NCI-H1092 (cell line): Measurements from ENCODE around the gene MYBBP1A.
A peak's percentile ranks its signal among the peaks of the same experiment; 100 is the strongest.
"Not testable (repeated sequence)": the region's sequence is repeated elsewhere in the genome, so short reads cannot be mapped to it uniquely, and the experiment has no call there.

Experiments
- DNase-seq: peaks from one replicate; lab custom pipeline; 2025; lab: John Stamatoyannopoulos, UW

The MYBBP1A gene

GRCh38 chr17:4554997-4555799, at the start of gene MYBBP1A:
Gene MYBBP1A, minus strand, starts transcription at chr17:4555384. Its CDS starts 60 bp downstream, at chr17:4555324.
- peak; percentile 92 for DNase-seq

GRCh38 chr17:4604736-4605135, 49.6 kb upstream of the MYBBP1A start:
- DNase-seq: not testable (repeated sequence)

- DNase-seq: peak; percentile 27
Measured at GRCh38 chr17:4604111-4604644, 49.0 kb upstream of the MYBBP1A start.

- DNase-seq: no peak
Measured at GRCh38 chr17:4602041-4602440, 46.9 kb upstream of the MYBBP1A start.

- DNase-seq: no peak
Measured at GRCh38 chr17:4601326-4601725, 46.1 kb upstream of the MYBBP1A start.

- no peak for DNase-seq
Measured at GRCh38 chr17:4600563-4600962, 45.4 kb upstream of the MYBBP1A start.

- DNase-seq: no peak
Measured at GRCh38 chr17:4599505-4600281, 44.5 kb upstream of the MYBBP1A start.

GRCh38 chr17:4598776-4599504, 43.8 kb upstream of the MYBBP1A start:
- no peak for DNase-seq

GRCh38 chr17:4597975-4598374, 42.8 kb upstream of the MYBBP1A start:
- no peak for DNase-seq

GRCh38 chr17:4596636-4597380, 41.6 kb upstream of the MYBBP1A start:
- no peak for DNase-seq

GRCh38 chr17:4595685-4596342, 40.6 kb upstream of the MYBBP1A start:
- DNase-seq: not testable (repeated sequence)

- DNase-seq: no peak
Measured at GRCh38 chr17:4594931-4595684, 39.9 kb upstream of the MYBBP1A start.

- DNase-seq: no peak
Measured at GRCh38 chr17:4594406-4594805, 39.2 kb upstream of the MYBBP1A start.

- no peak for DNase-seq
Measured at GRCh38 chr17:4593021-4593421, 37.8 kb upstream of the MYBBP1A start.

- no peak for DNase-seq
Measured at GRCh38 chr17:4592240-4593005, 37.2 kb upstream of the MYBBP1A start.

GRCh38 chr17:4591529-4591928, 36.3 kb upstream of the MYBBP1A start:
- no peak for DNase-seq

GRCh38 chr17:4590981-4591453, 35.8 kb upstream of the MYBBP1A start:
- DNase-seq: no peak

- not testable (repeated sequence) for DNase-seq
Measured at GRCh38 chr17:4590042-4590441, 34.9 kb upstream of the MYBBP1A start.

GRCh38 chr17:4588898-4589625, 33.9 kb upstream of the MYBBP1A start:
- DNase-seq: no peak
